GM20431 (cell line): ENCODE data around the gene CHCHD6.

Source experiments
- in situ Hi-C: fragments of 300-500 bp; cut with MseI, MboI; formaldehyde crosslinking; loops from one replicate; pipeline ENCODE4 v1.15.0; 2020; ENCODE audit warnings: low sequenced_read_pairs; ENCODE audit not compliant: unreplicated experiment

Gene CHCHD6

DNA sequence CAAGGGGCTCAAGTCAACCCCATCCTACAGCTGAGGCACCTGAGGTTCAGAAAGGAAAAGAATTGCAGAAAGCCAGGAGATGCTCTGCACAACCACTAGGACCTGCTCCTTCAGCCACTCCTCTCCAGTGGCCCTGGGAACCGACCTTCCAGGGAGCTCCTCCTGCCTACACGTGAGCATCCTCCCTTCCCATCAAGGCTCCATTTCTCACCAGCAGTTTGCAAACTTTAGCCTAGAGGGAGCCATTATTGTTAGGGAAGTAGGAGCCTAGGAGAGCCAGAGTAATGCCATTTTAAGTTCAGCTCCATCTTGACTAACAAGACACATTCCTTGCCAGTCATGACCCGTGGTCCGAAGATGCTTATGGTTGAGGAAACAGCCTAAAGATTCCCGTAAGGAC lies 11.2 kb upstream of the CHCHD6 start:
- in situ Hi-C loops = loop anchor here (25.0 kb wide), 1 partner anchor 844 kb away; no protein-coding TSS in a partner anchor

DNA sequence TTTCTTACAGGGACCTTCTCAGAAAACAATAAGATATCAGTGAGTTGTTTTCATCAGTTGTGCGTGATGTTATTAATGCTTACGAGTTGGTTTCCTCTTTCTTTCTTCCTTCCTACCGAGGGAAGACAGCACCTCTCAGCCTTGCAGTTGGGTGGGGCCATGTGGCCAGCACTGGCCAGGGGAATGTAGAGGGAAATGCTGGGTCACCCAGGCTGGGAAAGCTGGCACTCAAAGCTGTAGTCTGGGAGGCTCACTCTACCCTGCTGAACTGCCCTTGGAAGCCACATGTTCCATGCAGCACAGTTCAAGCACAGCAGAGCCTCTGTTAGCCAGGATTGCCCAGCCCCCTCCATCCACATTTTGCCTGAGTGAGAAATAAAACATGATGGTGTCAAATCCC lies 10.1 kb upstream of the CHCHD6 start:
- in situ Hi-C loops = loop anchor here (25.0 kb wide), 1 partner anchor 843 kb away; no protein-coding TSS in a partner anchor

DNA sequence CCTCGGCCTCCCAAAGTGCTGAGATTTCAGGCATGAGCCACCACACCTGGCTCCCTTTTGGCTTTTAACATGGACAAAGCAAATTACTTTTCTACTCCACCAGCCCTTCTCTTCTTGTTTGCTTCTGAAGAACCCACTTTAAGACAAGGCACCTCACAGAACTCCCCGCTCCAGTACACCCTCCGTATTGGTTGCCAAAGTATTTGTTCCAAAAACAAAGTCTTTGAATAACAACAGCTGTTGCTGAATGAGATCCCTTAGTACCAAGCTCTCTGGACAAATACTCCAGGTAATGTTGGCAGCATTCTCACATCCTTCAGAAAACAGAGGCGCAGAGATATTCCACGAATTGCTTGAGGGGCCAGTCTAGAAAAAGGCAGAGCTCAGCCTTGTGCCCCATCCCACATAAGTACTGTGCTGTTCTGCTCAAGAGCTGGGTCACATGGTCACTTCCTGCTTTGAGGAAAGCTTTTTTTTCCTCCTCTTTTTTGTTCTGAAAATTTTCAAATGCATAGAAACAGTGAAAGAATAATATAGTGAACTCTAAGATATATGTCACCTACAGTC lies 7.3 kb upstream of the CHCHD6 start:
- in situ Hi-C loops = loop anchor here (25.0 kb wide), 1 partner anchor 841 kb away; no protein-coding TSS in a partner anchor

DNA sequence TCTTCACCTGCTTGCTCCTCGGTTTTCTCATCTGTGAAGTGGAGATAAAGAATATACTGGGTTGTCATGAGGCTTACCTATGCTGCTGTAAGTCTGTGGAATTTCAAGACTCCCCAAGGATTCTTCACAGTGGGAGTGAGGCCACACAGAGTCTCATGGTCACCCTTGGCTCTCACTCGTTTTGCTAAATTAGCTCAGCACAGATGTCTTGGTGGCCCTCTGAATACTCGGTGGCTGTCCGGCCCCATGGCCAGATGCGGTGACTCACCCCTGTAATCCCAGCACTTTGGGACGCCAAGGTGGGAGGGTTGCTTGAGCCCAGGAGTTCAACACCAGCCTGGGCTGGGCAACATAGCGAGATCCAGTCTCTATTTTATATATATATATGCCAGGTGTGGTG lies 5.0 kb upstream of the CHCHD6 start:
- in situ Hi-C loops = loop anchor here (25.0 kb wide), 1 partner anchor 838 kb away; no protein-coding TSS in a partner anchor

DNA sequence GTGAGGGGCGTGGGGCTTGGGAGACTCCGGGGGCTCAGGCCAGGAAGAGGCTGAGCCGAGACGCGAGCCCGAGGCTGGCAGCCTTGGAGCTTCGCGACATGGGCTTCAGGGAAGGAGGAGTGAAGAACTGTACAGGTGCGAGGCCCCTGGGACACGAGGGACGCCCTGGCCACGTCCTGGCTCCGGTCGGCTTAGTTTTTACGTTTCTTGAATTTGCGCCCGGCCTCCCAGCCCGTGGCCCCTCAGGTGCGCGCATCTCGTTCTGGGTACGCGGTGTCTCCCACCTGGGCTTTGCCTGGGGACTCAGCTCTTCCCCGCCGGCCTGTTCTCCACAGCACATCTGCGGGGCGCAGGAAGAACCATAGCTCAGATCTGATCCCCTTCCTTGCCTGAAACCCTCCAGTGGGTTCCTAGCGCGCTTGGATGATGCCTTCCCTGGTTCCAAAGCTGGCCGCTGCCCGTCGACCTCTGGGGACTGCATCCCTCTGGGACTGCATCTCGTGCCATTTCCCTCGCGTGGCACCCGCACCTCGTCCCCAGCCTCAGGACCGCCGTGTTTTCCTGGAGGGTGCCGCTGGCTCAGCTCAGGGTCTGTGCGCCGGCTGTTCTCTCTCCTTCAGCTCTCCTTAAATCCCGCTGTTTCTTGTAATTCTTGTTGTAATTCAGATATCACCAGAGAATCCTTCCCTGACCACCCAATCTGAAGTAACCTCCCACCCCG lies 614 bp downstream of the CHCHD6 start:
- in situ Hi-C loops = no loop called here

DNA sequence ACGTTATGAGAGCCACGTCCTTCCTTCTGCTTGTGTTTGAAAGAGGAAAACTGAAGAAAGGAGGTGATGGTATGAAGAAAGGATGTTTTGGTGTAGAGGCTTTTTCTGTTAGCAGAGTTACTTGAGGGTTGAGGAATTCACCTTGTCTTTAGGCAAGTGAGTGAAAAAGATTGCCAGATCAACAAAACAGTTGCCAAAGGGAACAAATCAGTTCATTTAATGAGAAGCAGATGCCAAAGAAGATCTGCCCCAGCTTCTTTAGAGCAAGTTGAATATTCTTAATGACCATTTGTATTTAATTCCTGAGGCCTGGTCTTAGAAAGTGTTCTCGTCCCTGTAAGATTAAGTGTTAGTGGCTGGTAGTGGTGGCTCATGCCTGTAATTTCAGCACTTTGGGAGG lies 2.6 kb downstream of the CHCHD6 start:
- in situ Hi-C loops = no loop called here

DNA sequence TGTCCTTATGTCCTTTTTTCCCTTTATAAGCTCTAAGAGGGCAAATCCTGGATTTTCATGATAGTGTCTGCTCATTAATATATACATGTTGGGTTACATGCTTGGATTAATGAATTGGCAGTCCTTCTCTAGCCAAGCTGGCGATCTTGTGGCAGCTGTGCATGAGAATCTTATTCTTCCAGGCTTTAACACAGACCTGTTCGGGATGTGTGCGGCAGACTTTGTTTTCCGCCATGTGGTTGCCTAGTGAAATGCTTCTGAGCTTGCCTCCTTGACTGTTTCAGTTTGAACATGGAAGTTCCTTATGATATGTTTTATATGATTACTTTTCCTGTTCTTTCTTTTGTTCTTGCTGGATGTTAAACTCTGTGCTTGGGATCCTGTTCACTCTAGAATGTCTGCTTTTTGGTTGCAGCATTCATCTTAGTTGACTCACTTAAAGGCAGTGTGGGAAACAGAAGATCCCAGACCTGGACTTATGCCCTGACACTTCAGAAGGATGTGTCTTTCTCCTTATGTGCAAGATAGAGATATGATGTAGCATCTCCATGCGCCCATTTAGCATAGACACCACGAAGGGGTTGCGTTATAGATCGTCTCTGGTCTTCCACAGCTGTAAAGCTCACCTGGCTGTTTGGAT lies 7.2 kb downstream of the CHCHD6 start:
- in situ Hi-C loops = no loop called here

DNA sequence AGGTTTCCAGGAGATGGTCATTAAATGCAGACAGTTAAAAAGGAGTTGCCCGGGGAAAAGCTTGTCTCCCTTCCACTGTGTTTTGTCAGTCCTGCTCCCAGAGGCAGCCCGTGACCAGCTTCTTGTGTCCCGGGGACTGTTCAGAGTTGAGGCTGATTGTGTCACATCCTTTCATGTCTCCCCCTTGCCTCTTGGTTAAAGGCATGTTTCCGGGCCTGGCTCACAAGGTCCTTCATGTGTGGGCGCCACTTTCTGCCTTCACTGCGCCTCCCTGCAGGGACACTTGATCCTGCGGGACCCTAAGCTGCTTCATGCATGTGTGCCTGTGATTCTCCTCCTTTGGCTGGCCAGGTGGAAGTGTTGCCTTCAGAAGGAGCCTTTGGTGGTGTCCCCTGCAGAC lies 9.2 kb downstream of the CHCHD6 start:
- in situ Hi-C loops = no loop called here

DNA sequence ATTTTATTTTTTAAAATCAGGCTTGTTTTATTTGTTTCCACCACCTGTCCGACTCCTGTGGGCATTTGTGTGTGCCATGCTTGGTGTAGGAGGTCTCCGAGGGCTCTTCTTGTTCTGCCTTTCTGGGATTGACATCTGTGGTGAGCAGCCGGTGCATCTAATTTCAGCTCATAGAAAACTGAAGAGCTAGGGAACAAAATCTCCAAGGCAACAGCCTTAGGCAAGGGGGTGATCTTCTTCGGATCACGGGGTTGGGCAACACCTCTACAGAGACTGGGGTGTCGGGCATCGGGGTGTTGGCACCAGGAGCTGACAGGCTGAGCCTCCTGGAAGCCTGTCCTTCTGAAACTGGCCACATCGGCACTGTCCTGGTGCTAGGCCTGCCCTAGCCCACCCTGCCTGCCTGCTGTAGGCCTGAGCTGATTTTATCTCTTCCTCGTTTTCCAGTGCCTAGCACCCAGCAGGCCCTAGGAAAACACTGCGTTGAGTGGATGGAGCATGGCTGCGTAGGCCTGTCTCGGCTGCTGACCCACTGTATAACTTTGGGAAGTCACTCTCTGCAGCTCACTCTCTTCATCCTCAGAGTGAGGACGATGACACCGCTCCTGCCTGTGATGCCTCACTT lies 10.3 kb downstream of the CHCHD6 start:
- in situ Hi-C loops = no loop called here

DNA sequence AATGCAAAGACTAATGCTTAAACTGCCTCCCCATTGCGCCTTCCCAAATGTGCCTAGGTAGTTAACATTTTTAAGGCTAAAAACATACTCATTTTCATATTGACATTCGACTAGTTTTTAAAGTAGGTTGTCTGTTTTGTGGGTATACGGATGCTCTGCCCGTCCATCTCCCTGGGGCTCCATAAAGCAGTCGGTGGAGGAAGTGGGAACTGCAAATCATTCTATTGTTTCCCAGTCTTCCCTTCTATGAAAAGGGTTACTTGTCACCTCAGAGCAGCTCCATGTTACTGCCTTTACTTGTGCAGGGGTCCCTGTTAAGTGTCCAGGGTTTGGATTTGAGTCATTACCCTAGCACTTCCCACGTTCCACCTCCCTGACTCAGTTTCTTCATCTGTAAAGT lies 10.9 kb downstream of the CHCHD6 start:
- in situ Hi-C loops = no loop called here

DNA sequence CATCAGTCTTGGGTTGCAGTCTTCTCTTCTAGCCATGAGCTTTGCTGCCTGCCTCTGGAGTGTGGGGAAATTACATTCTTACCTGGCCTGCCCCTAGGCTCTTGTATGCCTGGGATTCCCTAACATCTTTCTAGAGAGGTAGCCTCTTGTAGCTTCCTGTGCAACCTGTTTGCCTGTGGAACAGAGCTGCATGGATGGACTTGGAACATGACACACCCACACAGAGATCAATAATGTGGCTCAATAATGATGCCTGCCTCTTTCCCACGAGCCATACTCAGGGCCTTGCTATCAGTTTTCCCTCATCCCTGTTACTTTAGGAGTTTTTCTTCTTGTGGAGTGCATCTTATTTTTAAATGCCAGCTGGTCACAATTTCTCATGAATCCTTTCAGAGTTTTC lies 11.4 kb downstream of the CHCHD6 start:
- in situ Hi-C loops = no loop called here

DNA sequence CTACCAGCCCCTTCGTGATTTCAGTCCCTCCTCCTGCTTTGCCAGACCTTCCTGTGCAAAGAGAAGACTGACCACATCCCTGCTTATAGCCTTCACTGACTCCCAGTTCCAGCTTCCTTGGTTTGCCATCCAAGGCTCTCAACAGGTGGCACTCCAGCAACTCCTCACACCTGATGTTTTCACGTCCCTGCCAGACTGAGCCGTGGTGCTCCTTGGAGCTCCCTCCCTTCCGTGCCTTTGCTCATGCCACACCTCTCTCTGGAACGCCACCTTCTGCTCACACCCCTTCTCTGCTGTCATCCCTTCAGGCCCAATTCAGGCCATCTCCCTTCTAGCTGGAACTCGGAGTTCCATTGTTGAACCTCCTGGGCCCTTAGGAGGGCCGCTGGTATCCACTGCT lies 12.0 kb downstream of the CHCHD6 start:
- in situ Hi-C loops = no loop called here

DNA sequence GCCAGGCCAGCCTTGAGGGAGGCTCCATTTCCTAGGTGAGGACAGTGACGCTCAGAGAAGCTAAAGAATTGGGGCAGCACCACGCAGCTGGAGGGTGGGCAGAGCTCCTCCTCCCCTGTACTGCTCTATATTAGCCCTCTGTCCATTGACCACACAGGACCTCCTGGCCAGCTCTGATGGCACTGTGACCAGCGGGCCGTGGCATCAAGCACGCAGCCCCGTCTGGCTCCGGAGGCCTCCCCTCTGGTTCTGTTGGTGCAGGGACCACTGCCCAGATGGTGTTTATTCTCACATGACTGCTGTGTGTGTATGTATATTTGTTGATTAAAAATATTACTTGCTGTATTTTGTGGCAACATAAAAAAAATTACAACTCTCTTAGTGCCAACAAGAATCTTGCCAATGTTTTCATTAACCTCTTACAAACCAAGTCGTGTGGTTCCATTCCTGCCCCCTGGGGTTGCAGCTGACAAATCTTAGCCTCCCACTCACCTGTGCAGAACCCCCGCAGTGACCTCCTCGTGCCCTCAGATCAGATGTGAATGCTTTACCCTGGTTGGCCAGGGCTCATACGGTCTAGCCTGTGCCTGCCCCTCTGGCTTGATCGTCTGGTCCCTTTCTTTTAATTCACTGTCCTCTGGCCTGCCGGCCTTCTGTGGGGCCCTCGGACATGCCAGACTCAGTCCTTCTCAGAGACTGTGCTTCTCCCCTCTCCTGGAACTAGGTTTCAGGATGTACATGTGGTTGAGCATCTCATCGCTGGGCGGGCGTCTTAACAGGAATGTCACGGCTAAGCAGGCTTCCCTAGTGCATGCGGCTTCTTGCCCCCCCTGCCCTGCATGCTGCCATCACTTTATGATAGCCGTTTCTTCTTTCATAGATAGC lies 14.8 kb downstream of the CHCHD6 start:
- in situ Hi-C loops = no loop called here

DNA sequence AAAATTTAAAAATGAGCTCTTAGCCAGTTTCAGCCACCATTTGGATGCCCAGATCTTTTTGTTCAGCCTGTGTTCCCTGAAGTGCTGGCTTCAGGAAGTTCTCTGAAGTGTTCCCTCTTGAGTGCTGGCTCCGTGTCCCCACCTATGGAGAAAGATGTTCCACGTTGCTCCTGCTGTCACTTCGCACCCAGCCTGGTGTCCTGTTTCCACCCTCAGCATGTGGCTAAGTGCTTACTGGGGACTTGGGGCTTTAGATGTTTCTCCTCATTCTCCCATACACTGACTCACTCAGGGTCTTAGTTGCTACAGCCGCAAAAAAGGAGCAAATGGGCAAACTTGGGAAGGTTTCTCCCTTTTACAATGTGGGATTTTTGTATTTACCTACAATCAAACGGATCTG lies 16.6 kb downstream of the CHCHD6 start:
- in situ Hi-C loops = no loop called here

DNA sequence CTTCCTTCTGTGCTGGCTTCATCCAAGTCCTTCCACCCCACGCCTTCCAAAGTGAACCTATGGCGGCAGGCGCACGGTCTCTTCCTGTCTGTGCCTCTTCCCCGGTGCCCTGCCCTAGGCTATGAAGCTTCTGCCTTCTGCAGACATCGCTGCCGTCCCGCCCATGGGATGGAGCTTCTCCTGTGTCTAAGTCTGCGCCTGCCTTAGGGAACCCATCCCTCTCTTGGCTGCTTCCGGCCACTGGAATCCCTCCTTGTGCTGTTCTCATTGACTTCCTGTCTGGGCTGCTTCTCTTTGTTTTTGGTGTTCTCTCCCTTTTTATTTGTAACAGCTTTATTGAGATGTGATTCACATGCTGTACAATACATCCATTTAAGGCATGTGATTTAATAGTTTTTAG lies 17.2 kb downstream of the CHCHD6 start:
- in situ Hi-C loops = no loop called here

DNA sequence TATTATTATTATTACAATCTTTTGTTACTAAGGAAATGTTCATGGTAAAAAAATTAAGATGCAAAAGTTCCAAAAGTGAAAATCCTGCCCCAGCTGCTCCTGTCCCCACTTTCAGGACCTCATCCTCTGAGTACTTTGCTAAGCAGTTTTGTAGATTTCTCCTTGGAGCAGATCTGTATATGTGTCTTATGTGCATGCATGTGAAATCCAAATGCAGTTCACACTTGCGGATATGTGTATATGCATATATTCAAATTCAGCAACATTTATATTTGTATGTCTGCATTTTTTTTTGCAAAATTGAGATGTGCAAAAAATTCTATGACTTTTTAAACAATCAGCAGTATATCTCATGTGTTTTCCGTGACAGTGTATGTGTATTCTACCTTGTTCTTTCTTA lies 19.2 kb downstream of the CHCHD6 start:
- in situ Hi-C loops = no loop called here

DNA sequence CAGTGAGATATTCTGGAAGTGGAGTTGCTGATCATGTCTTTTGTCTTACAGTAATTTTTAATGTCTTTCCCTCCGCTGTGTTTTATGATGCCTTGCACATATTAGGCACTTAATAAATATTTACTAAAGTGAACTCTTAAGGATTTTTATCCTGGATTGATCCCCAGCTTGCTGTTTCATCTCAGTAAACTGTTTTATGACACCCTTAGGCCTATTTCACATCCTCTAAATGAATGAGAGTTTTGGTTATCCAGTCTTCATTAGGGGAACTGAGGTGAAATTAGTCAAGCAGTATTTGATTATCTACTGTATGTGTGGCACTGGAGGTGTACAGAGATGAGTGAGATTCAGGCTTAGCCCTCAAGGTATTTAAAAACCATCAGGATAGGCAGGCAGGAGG lies 19.8 kb downstream of the CHCHD6 start:
- in situ Hi-C loops = no loop called here

DNA sequence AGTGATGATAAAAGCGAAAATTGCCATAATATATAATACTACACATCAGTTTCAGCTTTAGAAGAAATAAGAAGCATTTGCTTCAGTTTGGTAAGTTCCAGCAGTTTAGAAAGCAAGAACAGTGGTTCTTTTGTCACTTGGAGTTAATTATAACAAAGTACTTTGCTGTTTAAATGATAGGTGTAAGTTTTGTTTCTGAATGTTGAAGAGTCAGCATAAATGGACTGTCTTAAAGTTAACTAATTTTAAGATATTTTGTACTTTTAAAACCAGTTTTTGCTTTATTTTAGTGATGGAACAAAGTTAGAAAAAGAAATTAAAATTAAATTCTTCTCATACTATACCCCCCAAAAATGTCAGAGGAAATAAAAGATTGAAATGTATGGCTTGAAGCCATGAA lies 24.6 kb downstream of the CHCHD6 start:
- in situ Hi-C loops = no loop called here

DNA sequence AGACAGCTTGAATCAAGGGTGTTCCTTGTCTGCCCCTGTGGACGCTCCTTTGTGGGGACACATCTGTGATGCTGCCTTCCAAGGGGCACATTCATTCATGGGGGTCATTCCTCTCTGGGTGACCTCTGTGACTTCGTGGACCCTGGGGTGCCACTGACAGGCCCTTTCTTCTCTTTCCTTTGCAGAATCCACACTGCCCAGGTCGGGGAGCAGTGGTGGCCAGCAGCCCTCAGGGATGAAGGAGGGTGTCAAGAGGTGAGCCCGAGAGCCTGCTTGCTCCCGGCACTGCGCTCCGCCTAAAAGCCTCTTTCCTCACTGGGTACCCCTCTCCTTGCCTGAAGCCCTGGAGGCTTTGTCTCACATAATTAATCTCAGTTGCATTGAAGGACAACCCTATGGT lies 26.3 kb downstream of the CHCHD6 start:
- in situ Hi-C loops = no loop called here

DNA sequence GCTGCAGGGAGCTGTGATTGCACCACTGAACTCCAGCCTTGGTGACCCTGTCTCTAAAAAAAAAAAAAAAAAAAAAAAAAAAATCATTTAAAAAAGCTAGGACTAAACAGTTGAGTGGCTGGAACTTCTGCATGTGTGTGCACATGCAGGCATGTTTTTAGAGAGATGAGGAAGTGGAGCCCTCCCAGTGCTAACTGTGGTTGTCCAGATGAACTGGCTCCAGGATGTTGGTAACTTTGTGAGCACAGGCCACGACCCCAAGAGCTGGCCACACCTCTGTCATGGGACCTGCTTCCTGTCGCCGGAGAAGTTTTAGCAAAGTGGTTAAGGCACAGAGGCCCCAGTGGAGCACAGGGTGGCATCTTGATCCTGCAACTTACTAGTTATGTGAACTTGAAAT lies 27.0 kb downstream of the CHCHD6 start:
- in situ Hi-C loops = no loop called here
